Brain pericyte (primary cell): ENCODE measurements around the gene PRKG1.
"Not testable (repeated sequence)": the region's sequence is repeated elsewhere in the genome, so short reads cannot be mapped to it uniquely, and the experiment has no call there.

Experiments
- DNase-seq: peaks from one replicate; pipeline ENCODE4 v3.0.0-alpha.2; 2012; ENCODE audit warnings: low read depth, low spot score

PRKG1 gene

DNA sequence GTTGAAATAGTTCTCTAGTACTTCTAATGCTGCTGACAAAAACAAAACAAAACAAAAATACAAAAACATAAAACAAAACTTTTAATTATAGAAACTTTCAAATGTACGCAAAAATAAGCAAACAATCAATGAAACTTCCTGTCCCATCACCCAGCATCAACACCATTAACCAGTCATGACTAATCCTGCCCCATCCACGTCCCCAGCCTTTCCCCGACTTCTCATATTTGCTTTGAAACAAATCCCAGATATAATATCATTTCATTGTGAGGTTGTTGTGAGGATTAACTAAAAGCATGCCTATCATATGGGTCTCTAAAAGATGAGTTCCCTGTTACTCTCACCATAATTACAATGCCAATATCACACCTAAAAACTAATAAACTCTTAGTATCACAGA, 569.4 kb downstream of the PRKG1 start:
- DNase-seq, result no peak

DNA sequence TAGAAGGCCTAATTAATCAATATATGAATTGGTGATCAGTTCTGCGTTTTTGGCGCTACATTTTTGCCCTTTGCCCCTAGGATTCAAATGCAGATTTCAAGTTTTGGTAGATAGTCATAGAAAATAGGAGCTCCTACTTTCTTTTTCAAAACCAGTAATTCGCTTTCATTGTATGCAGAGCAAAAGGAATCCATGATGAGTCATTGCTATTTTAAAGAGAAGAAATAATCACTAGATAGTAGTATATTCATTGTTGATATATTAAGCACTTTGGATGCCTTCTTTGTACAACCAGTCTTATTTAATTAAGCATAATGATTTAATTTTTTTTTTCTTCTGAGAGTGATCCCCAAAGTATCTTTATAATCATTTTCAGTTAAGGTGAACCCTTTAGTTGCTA, 574.8 kb downstream of the PRKG1 start:
- no peak for DNase-seq

DNA sequence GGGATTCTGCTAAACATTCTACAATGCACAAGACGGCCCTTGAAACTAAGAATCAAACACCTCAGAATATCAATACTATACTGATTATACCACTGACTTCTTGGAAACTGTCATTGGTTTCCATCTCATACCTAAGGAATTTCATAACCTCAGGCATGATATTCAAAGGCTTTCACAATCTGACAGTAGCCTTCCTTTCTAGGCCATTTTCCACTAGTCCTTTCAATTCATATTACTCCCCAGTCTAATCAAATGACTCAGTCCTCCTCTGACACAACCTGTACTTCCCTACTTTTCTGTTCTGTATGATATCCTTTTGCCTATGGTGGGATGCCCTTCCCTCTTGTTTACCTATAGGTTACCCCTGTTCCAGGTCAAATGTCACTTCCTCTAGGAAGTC, 576.8 kb downstream of the PRKG1 start:
- no peak for DNase-seq

DNA sequence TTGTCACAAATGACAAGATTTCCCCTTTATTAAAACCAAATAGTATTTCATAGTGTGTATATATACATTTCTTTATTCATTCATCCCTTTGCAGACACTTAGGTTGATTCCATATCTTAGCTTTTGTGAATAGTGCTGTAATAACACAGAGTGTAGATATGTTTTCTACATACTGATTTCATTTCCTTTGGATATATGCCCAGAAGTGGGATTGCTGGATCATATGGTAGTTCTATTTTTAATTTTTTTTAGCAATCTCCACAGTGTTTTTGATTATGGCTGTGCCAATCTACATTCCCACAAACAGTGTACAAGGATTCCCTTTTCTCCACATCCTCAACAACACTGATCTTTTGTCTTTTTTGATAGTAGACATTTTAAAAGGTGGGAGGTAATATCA, 578.7 kb downstream of the PRKG1 start:
- DNase-seq, result no peak

DNA sequence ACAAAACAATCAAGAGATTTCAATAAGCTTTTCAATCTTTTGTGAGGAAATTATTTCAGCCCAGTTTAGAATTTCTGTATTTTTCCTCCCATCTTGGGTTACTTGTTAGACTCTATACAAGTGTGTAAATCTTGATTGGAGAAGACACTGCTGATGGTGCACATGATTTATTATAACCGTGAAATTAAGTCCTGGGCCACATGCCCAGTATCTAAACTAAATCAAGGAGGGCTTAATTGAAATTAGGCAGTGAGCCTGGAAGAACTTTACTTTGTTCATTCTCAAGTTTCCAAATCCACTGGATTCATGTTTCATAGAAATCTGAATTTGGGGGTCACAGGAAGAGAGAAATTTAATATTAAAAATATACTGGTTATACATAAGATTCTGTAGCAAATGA, 580.6 kb downstream of the PRKG1 start:
- no peak for DNase-seq

DNA sequence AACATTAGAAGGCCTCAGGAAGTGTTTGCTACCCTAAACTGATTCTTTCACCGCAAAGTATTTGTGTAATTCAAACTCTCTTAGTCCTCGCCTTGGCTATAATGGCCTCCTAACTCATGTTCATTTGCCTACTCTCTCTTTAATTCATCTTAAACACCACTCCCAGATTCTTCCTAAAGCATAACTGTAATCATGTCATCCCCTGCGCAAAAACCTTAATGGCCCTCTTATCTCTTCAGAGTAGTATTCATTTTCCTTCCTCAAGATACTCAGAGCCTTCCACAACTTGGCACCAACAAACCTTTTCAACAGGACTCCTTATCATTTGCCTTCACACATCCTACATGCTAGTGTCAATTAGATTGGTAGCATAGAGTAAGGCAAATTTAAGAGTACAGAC, 582.2 kb downstream of the PRKG1 start:
- no peak for DNase-seq

DNA sequence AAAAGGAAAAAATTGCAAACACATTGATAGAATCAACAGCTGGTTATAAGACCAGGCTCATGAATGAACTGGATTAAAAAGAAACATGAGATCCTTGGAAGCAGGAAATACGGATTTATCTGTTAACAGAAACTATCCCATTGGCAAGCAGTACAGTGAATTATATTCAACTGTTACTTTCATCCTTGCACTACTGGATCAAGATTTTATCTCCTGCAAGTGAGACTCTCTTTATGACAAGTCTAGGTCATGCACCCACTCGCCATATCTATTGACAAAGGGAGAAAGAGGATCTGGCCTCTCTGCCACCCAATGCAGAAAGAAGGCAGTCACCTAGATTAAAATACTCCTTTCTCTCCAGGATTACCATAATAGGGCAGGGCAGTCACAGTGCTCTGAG, 583.7 kb downstream of the PRKG1 start:
- DNase-seq, result no peak

DNA sequence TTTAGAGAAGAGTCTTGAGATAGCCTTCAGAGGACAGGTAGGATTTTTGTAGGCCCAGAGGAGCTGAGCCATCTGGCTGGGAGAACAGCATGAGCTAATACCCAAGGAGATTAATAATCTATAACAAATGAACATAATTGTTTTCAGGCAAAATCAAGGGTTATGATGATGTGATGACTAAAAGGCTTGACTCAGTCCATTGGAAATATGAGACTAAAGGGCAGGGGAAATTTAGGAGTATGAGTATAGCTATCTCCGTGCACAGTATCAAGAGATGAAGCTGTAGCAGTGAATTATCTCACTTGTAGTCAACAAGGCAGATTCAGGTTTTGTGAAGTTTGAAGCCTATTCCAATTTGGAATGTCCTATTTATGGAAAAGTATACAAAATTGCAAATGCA, 585.1 kb downstream of the PRKG1 start:
- no peak for DNase-seq

DNA sequence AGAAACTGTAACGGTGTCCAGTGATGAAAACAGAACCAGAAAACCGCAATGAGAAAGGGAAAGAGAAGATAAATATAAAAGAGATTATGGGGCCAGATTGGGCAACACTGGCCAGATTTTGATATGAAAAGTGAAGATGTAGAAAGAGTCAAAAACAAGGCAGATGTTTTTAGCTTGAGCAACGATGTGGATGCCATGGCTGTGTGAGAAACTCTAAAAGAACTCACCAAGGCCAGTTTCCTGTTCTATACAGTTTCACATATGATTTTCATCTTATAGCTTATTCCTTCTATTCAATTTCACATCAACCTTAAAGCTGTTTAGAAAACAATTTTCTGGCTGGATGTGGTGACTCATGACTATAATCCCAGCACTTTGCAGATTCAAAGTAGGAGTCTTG, 588.8 kb downstream of the PRKG1 start:
- no peak for DNase-seq

DNA sequence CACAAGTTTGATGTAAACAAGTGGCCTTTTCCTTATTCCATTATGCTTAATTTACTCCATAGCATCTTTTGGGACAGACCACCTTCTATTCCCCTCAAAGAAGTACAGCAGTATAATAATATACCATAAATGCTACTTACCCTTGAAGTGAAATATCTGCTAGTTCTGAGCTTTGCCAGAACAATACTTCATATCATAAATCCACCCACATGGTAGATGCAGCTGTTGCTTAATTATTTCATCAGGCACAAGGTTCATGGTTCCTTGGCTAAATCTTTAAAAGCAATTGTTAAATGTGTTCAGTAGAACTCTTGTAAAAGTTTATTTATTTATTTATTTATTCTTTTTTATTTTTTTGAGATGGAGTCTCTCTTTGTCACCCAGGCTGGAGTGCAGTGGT, 592.2 kb downstream of the PRKG1 start:
- DNase-seq, result no peak

DNA sequence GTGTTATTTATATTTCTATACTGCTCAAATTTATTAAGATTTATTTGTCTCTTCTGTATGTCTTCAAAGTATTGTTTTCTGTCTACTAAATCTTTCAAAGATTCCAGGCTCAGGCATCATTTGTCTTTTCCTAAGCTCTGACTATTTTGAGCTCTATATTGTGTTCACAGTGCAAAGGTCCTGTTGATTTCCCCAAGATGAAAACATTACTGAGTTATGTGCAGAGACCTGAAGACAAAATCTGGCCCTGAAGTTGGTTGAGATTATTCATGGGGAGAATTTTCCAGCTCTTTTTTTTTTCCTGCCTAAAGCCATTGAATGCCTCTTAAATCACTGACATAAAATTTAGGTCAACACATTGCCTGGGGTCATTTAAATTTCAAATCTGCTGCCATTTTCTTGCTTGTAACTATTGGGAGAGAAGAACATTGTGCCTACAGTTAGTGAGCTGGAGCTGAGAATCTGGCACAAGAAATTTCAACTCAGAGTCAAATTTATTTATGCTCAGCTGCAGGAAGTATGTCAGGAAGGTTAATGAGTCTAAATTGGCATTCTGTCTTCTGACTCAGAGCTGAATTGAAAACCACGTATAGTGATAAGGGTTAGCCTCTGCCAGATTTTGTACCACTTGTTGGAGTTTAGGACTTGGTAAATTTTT, 593.5 kb downstream of the PRKG1 start:
- no peak for DNase-seq

DNA sequence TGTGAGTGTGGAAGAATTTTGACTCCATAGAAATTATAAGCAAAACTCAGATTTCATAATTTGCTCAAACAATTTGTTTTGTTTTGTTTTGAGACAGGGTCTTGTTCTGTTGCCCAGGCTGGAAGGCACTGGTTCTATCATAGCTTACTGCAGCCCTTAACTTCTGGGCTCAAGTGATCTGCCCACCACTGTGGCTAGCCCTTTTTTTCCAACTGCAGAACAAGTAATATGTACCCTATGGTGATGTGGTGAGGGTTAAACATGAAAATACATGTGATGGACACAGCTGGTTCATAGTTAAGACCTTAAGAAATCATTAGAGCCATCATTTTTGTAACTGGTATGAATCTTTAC, 594.0 kb downstream of the PRKG1 start:
- no peak for DNase-seq

DNA sequence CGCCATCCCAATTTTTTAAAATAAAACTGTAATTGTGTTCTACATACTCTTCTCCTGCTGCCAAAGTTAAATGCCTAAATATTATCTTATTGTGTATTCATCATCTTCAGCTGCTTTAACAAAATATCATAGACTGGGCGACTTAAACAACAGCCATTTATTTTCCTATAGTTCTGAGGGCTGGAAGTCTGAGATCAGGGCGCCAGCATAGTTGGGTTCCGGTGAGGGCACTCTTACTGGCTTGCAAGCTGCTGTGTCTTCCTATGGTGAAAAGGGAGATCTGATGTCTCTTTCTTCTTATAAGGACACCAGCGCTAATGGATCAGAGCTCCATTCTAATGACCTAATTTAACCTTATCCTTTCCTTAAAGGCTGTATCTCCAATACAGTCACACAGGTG, 594.8 kb downstream of the PRKG1 start:
- DNase-seq, result no peak

DNA sequence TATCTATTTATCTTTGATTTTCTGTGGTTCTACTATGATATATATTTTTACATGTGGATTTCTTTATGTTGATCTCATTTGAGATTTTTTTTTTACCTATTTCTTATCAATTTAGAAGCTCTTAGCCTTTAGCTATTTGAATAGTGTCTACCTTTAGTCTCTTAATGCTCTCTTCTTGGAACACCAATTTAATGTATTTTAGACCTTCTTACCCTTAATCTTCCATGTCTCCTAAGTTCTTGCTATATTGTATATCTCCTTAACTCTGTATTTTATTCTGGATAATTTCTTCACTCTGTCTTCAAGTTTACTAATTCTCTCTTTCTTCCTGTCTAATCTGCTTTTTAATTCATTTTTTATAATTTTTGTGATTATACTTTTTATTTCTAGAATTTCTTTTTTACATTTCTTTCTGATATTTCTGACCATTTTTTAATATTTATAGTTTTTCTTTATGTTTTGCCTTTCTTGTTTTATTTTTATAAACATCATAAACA, 597.8 kb downstream of the PRKG1 start:
- no peak for DNase-seq

DNA sequence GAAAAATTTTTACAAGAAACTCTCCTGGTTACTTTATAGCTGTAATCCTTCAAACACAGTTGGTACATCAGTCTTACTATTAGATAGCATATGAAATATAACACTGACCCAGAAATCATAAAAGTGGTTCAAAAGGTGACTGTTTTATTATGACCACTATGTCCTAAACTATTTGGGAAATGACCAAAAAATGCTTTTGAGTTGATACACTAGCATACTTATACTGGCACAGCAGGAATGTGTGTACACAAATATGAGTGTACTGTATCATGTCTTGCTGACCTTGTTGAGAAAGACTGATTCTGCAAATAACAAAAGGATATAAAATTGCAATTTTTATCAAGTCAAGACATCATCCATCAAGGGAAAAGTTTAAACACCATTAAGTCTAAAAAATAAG, 600.8 kb downstream of the PRKG1 start:
- no peak for DNase-seq

DNA sequence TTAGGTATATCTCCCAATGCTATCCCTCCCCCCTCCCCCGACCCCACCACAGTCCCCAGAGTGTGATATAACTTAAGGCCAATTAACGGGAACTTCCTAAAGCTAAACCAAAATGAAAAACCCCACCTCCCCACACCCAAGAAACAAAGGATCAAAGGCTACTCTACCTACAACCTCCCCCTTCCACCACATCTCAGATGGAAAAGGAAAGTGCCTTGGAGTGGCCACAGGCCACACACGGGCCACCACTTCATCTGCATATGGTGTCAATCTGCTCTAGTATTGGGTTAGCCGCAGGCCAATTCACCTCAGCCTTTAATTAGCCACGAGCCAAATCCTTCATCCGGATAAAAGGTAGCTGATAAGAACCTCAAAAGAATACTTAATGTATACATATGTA, 605.6 kb downstream of the PRKG1 start:
- no peak for DNase-seq

DNA sequence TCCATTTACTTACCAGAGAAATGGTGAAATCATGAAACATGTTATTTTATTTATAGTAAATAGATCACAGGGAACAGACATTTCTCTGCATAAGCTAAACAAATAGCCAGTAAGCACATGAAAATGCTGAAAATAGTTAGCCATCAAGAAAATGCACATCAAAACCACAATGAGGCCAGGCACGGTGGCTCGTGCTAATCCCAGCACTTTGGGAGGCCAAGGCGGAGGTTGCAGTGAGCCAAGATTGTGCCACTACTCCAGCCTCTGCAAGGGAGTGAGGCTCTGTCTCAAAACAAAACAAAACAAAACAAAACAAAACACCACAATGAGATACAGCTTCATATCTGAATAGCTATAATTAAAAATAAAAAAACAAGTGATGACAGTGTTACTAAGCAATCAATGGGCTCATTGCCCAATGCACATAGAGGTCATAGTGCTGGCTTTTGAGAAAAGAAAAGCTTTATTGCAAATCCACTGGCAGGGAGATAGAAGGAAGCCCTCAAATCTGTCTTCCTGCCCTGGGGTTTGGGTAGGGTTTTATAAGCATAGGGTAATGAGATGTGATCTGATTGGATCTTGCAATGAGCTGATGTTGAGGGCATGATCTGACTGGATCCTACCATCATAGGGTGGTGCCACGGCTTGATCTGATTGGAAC, 608.9 kb downstream of the PRKG1 start:
- DNase-seq, result no peak

DNA sequence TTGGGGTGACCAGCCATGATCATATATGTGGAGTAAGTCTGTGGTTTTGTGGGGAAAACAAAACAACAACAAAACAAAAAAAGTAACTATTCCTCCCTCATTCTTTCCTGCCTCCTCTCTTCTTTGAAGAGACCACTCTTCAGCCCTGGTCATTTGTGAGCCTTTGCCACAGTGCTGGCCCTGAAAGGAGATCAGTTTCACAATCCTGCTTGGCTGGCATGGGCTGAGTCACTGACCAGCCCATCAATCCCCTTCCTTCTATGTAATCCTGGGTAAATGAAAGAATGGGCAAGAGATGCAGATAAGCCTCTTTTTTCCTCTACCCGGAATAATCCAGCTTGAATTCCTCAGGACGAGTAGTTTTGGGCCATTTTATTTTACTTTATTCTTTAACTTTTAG, 611.5 kb downstream of the PRKG1 start:
- DNase-seq, result no peak

DNA sequence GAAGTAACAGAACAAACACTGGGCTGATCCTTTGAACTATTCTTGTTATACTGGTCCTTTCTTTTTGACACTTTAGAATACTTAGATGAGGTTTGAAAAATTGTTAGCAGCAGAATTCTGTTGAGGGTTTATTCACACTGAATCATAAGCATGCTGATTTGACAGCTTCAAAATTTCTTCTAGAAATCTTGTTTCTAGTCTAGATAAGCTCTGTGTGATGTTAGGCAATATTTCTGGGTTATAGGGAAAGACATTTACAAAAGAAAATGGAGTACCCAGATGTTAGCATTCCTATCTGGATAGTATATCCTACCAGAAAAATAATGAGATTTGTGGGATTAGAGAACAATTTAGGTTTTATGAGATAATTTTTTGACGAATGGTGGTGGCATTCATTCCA, 613.0 kb downstream of the PRKG1 start:
- no peak for DNase-seq

DNA sequence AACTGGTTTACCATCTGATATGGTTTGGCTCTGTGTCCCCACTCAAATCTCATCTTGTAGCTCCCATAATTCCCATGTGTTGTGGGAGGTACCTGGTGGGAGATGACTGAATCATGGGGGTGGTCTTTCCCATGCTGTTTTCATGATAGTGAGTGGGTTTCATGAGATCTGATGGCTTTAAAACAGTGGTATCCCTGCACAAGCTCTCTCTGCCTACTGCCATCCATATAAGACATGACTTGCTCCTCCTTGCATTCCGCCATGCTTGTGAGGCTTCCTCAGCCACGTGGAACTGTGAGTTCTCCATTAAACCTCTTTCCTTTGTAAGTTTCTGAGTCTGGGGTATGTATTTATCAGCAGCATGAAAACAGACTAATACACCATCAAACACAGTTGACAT, 614.5 kb downstream of the PRKG1 start:
- DNase-seq, result not testable (repeated sequence)

DNA sequence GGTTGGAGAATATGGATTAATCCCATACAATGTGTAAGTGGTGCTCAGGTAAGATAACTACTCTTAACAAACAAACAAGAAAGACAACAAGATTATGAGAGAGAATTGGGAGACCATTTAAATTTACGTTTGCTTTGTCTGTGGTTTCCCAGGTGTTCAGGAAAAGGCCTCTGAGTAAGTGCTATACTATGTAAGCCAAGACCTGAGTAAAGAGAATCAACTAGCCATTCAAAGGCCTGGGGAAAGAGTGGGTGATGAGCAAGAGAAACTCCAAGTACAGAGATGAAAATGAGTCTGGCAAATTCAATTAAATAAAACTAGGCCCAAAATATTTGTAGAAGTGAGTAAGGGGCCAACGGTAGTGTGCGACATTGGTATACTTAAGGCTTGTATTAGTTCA, 615.2 kb downstream of the PRKG1 start:
- DNase-seq, result no peak

DNA sequence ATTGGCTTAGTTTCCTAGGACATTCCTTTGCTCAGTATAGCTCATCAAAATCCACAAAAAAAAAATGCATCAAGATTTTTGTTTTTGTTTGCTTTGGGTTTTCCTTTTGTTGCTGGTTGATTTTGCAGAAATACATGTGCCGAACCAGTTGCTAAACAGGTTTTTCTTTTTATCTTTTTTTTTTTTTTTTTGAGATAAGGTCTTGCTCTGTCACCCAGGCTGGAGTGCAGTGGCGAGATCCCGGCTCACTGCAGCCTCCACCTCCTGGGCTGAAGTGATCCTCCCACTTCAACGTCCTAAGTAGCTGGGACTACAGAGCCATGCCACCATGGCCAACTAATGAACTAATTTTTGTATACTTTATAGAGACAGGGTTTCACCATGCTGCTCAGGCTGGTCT, 616.8 kb downstream of the PRKG1 start:
- no peak for DNase-seq

DNA sequence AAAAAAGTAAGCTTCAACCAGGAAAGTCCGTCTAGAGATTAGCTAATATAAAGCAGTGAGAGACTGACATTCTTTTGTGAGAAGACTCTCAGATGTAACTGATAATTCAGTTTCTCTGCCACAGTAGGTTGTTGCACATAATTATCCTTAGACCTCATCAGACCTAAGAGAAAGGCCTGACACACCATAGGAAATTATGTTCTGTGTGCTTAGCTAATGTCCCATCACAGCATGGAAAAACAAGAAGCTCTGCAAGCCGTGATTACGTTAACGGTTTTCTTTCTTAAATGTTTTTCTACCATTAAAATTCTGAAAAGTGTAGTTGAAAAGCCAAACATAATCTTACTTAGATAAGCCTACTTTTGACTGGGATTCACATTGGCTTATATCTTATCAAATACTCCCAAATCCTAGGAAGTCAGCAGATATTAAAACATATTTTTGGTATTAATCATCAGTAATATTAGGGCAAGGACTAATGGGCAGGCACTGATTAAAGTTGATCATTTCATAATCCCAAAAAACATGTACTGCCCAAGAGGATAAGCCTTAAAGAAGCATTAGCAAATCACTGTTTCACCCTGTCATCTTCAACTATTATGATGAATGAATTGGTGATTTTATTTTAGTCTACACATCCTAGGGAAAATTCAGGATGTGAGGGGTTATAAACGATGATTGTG, 619.9 kb downstream of the PRKG1 start:
- DNase-seq, result no peak
